NCI-H2081 treated with DMSO at 0.1 percent for 48 hours (cell line): ENCODE measurements around the gene MAD1L1.

Experiments used
- DNase-seq: peaks from one replicate; lab custom pipeline; 2025; lab: John Stamatoyannopoulos, UW

MAD1L1 gene

GRCh38 chr7:1952169-1952760 lies 280.5 kb downstream of the MAD1L1 start:
- DNase-seq: no peak

GRCh38 chr7:1951600-1951999 lies 281.1 kb downstream of the MAD1L1 start:
- no peak for DNase-seq

- no peak for DNase-seq
These were observed 281.6 kb downstream of the MAD1L1 start for GRCh38 chr7:1951159-1951536.

DNA sequence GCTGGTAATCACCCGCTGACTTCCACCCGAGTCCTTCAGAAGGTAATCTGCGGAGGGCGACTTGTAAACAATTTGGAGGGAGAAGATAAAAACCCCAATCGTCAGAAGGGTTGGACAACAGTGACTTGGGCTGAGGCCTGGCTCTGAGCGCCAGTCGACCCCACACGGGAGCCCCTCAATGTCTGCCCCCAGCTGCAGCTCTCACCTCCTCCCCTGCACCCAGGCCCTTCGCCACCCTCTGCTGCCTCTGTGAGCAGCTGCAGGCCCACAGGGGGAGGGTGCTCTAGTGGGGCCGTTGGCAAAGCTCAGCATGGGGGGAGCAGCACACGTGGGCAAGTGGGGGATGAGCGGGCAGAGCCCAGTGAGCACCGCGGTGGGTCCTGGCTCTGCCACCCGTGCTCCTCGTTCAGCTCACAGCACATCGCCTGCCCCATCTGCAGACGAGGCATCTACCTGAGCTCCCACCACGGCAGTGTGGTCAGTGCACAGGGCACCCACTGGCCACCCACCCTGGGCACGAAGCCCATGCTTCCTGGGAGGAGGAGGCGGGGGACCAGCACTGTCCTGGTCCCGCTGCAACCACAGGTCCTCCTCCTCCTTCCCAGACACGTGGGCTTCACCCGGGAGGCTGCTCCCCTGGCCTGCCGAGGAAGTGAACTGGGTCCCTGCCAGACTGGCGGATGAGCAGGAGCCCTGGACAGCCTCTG lies 282.1 kb downstream of the MAD1L1 start:
- no peak for DNase-seq

DNA sequence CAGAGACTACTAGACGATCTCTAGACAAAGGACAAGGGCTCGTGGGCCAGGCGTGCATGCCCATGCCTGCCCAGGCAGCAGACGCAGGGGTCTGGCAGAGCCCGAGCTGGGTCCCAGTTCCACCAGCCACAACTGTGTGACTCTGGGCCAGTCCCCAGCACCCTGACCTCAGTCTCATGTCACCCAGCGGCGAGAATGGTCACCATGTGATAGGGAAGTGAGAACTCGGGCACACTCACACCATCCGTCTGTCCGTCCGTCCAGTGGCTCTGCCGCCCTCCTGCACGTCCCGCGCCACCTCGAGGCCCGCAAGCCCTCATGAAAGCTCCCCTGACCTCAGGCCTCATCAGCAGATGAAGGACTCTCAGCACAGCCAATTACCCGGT lies 282.7 kb downstream of the MAD1L1 start:
- no peak for DNase-seq

DNA sequence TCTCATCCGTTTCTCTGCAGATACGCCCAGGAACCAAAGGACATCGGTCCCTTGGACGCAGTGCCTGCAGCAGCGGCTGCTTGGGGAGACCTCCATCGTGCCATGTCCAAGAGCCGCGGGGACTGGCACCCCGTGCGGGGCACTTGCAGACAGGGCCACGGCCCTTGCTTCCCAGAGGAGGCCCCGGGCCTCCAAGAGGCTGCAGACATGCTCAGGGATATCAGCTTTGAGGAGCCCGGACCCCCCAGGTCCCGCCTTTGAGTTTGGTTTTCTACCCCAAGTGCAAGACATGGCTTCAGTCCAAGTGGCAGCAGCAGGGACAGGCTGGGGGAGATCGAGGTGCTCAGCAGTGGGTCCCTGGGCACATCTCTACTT lies 283.1 kb downstream of the MAD1L1 start:
- no peak for DNase-seq

DNA sequence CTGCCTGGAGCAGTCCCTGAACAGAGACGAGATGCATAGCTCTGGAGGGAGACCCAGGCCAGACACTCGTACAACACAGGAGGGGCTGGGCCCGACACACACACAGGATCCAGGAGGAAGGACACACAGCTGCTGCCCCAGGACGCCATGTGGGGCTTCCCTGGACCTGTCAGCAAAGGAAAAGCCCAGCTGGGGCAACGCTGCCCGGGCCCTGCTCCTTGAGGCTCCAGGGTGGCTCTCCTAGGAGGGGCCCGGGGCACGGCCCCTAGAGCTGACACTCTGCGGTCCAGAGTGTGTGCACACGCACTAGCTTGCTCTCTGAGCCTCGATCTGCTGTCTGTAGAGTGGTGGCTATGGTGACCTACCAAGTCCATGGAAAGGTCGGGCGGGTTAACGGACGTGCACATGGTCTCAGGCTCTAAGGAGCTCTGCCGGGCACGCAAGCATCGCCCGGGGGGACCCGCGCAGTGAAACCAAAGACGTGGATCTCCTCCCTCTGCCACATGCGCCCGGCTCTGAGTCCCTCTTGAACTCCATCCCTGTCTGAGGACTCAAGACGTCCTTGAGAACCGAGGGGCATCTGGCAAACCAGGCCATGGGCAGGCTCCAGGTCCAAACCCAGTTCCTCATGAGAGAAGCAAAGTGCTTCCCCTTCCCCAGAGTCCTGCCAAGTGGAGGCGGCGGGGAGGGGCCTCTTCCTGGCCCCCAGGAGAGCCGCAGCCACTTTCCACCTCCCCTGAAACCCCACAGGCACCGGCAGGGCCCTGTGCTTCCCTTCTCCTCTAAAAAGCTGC lies 283.7 kb downstream of the MAD1L1 start:
- no peak for DNase-seq

DNA sequence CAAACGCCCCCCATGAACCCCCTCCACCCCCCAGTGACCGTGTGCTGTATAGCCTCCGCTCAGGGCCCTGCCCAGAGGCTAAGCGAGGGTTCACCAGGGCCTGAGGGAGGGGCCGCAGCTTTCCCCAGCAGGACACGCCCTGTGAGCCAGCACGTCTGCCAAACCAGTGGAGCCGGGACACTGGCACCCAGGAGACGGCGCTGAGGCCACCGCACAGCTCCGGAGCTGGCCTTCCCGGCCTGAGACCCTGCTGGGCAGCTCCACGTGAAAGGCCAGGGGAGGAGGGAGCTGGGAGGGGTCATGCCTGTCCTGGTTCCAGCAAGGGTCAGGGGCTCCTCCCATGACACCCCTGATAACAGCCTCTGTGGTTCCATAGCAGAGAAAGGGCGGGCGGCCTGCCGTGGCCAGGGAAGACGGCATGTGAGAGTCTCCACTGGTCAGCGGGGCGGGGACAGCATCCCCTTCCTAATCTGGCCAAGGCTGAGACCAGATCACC lies 284.4 kb downstream of the MAD1L1 start:
- no peak for DNase-seq

GRCh38 chr7:1947586-1948217 lies 285.0 kb downstream of the MAD1L1 start:
- DNase-seq: no peak

DNA sequence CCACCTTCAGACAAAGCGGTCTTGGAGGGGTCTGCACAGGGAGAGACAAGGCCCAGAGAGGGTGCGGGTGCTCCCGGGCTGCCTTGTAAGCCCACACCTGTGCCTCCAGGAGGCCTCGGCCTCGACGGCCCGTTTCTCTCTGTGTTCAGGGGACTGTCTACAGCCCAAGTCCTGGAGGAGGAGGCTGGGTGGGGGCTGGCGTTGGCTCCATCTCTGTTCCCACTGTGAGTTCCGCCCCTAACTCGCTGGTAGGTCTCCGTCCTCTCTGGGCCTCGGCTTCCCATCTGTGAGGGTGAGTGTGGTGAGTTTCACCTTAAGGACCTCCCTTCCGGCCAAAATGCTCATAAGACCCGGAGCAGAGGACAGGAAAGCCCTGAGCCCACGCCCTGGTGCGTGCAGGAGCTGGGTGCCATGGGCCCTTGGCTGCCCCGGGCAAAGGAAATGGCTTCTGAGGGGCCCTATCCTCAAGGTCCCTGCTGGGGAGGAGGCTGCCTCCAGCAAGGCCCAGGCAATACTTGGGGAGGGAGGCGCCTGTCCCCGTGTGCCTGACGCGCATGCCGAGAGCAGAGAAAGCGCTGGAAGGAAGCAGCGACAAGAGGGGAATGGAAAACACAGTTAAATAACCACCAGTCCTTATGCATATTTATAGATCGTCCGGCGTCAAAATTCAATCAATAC lies 285.8 kb downstream of the MAD1L1 start:
- no peak for DNase-seq

DNA sequence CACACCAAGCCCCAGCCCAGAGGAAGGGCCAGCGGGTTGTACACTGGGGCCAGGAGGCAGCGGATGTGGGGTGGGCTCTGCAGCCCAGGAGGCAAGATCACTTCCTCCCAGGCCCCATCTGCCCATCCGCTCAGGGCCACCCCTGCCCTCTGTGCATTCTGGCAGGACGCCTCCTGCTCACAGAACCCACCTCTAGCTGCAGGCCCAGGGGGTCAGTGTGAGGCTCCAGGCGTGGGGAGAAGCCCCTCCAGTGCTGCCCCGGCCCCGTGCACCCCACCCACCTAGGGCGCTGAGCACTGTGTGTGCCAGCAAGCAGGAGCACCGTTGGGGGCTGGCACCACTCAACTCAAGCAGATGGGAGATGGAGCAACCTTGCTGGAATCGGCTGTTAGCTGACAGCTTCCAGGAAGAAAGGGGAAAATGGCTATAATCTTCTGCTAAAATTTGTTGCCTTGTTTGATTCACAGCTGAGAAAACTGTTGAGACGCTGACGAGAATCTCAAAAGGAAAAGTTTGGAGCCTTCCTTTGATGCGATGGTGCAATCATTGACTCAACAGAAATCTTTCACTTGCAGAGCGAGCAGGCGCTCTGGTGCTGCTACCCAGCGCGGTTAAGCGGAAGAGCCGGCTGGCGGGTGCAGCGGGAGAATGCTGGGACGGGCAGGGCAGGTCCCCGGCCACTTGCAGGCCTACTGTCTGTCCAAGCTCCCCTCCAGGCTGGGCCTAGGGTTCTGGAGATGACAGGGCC lies 286.5 kb downstream of the MAD1L1 start:
- no peak for DNase-seq

GRCh38 chr7:1945558-1945957 lies 287.2 kb downstream of the MAD1L1 start:
- DNase-seq: no peak

- DNase-seq: no peak
These were observed 288.0 kb downstream of the MAD1L1 start for GRCh38 chr7:1944619-1945210.

- DNase-seq: no peak
These were observed 288.7 kb downstream of the MAD1L1 start for GRCh38 chr7:1943933-1944618.

GRCh38 chr7:1943326-1943725 lies 289.4 kb downstream of the MAD1L1 start:
- no peak for DNase-seq

DNA sequence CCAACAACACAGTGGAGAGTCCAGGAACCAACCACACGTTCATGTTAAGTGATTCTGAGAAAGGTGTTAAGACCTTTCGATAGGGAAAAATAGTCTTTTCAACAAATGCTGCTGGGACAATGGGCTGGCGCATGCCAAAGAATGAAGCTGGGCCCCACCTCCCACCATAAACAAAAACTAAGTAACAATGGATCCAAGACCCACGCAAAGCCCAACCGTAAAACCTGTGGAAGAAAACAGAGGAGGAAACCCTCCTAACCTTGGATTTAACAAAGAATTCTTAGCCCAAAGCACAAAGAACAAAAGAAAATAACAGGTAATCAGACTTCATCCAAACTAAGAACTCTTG lies 289.8 kb downstream of the MAD1L1 start:
- DNase-seq: no peak

DNA sequence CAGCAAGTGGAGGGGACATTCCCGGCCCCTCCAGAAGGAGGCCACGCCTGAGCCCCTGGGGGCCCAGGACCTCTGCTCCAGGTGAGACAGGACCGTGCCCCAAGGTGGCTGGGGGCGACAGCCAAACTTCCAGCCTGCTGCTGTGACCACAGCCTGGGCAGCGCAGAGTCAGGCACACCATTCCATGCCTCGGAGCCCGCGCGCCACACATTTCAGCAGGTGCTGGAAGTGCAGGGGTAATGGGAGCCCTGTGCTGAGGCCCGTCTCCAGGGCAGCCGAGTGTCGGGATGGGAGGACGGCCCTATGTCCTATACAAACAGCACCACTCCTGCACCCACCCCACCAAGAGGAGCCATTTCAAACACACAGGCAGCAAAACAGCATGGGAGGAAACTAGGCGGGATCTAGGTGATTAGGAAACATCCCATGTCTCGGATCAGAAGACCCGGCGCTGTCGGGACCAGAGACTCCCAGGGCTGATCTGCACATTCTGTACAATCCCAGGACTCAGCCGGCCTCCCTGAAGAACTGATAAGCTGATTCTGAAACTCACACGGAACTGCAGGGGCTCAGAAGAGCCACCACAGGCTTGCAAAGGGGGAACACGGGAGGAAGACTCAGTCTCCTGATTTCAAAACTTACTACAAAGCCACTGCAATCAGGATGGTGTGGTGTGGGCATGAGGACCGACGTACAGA lies 290.4 kb downstream of the MAD1L1 start:
- no peak for DNase-seq

DNA sequence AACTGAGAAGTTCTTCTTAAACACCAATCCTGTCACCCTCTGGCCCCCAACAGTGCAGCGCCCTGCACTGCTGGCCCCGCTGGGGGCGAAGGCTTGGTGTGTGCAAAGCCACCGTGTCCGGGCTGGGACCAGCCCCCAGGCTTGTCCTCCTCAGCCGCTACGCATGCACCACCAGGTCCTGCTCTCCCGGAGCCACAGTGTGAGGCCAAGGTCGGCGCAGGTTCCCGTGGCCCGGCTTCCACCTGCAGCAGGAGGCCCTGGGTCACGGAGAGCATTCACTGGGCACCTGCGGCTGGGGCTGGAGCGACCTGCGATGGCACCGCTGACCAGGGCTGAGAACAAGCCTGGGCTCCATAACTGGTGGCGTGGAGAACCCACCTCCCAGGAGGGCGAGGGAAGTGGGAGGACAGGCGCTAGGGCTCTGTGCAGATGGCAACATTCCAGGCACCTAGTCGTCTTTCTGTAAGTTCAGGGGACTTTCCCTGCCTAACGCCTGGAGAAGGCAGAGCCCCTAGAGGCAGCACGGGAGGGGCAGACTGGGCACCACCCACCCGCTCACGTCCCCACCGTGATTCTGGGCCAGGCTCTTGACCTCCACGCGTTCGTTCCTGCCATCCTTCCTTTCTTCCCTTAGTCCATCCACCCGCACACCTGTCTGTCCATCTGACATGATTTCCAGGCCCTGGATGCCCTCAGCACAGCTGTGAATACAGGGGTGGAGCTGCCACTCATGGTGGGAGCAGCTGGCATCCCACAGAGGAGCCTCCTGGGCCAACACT lies 291.1 kb downstream of the MAD1L1 start:
- DNase-seq: no peak

DNA sequence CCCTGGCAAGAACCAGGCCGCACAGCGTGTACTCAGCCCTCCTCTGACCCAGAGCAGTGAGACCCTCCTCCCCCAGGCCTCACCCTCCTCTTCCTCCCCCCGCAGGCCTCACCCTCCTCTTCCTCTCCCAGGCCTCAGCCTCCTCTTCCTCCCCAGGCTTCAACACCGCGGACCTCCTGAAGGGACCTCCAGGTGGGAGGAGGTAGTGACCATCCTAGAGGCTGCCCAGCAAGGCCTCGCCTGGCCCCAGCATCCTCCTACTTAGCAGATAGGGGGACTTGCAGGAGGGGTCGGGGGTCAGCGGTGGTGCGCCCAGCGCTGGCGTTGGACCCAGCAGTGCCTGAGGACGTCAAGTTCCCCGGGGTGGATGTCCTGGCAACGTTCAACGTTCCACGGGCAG lies 291.9 kb downstream of the MAD1L1 start:
- DNase-seq: no peak
